Aorta (tissue), 4 donors: ENCODE data around the gene GDF3. TPM values are rescaled to one million over a fixed set of nuclear protein-coding genes. Genes with fewer than 3 reads are reported as not detected.

Experiments used
- polyA plus RNA-seq, 2 donors: library from polyadenylated mRNA; stranded (reverse); fragments of 200-250 nt; gene quantifications; one replicate each; pipeline ENCODE4 v1.2.3, GENCODE V29; 2013
- total RNA-seq, 2 donors: library from RNA; stranded (reverse); fragmentation: NEBNext Ultra II Directional; extraction: Animal tissue kit (Norgen Biotek cat#: 25700); gene quantifications; one replicate each; pipeline ENCODE4 v1.2.1, GENCODE V29; 2021
- donor health status: healthy with polysubstance abuse.
- donor health status: Bipolar disorder and iron deficiency.
- donor health status: DM: no; HTN: no; CAD: no.
- donor health status: DM: yes; HTN: yes; CAD: no.

Gene GDF3
- total and polyA plus RNA-seq, 4 donors = 0.30 to 0.84 TPM; not detected in 2

Other genes starting within 250 kb of the GDF3 start
- gene CD163, start 192.0 kb downstream of the GDF3 start, total RNA-seq = 100 to 1,000 TPM; 229 to 308 TPM
- gene CD163, start 192.0 kb downstream of the GDF3 start, polyA plus RNA-seq = 100 to 1,000 TPM in 1 of 2 donors, 10 to 100 TPM in 1; 22.3 to 137 TPM
- not detected for gene APOBEC1, start 29.9 kb downstream of the GDF3 start, total RNA-seq
- gene APOBEC1, start 29.9 kb downstream of the GDF3 start, polyA plus RNA-seq = 10 to 100 TPM in 1 of 2 donors, not detected in 1; 22.8 TPM
- gene DPPA3, start 15.7 kb upstream of the GDF3 start, total RNA-seq = not detected
- gene DPPA3, start 15.7 kb upstream of the GDF3 start, polyA plus RNA-seq = not detected
- not detected for gene CLEC4C, start 51.6 kb upstream of the GDF3 start, total RNA-seq
- not detected for gene CLEC4C, start 51.6 kb upstream of the GDF3 start, polyA plus RNA-seq
- gene NANOGNB, start 69.4 kb upstream of the GDF3 start, total RNA-seq = not detected
- not detected for gene NANOGNB, start 69.4 kb upstream of the GDF3 start, polyA plus RNA-seq
- under 1 TPM; 0.32 to 0.57 TPM for gene NANOG, start 93.6 kb upstream of the GDF3 start, total RNA-seq
- not detected for gene NANOG, start 93.6 kb upstream of the GDF3 start, polyA plus RNA-seq
- gene SLC2A14, start 177.1 kb upstream of the GDF3 start, total RNA-seq = 1 to 10 TPM; 3.1 to 3.6 TPM
- not detected for gene SLC2A14, start 177.1 kb upstream of the GDF3 start, polyA plus RNA-seq
- 100 to 1,000 TPM; 142 to 178 TPM for gene SLC2A3, start 240.4 kb upstream of the GDF3 start, total RNA-seq
- 1 to 10 TPM; 6.0 to 7.4 TPM for gene SLC2A3, start 240.4 kb upstream of the GDF3 start, polyA plus RNA-seq